Lower leg skin (tissue), 3 donors: ENCODE measurements around the gene SORCS1.

ENCODE experiments used
- POLR2A ChIP-seq, 2 donors: fragments of 450-650 bp; IDR thresholded peaks; one replicate each; pipeline ENCODE4 v1.6.1; 2016 to 2017; ENCODE audit warnings: antibody characterized with exemption in 2 of 2, mild to moderate bottlenecking in 1 of 2, moderate library complexity in 1 of 2
- TF ChIP-seq, protein P1 (sequence below), 3 donors: fragments of 450-650 bp; IDR thresholded peaks; one replicate each; pipeline ENCODE4 v1.5.1; 2016; ENCODE audit warnings: antibody characterized with exemption in 3 of 3, mild to moderate bottlenecking in 3 of 3, moderate library complexity in 2 of 3

- TF ChIP-seq, protein P1, sequence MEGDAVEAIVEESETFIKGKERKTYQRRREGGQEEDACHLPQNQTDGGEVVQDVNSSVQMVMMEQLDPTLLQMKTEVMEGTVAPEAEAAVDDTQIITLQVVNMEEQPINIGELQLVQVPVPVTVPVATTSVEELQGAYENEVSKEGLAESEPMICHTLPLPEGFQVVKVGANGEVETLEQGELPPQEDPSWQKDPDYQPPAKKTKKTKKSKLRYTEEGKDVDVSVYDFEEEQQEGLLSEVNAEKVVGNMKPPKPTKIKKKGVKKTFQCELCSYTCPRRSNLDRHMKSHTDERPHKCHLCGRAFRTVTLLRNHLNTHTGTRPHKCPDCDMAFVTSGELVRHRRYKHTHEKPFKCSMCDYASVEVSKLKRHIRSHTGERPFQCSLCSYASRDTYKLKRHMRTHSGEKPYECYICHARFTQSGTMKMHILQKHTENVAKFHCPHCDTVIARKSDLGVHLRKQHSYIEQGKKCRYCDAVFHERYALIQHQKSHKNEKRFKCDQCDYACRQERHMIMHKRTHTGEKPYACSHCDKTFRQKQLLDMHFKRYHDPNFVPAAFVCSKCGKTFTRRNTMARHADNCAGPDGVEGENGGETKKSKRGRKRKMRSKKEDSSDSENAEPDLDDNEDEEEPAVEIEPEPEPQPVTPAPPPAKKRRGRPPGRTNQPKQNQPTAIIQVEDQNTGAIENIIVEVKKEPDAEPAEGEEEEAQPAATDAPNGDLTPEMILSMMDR (IDR thresholded peaks at IDR 0.05): no peak
- TF ChIP-seq POLR2A (IDR thresholded peaks at IDR 0.05): no peak
Measured at GRCh38 chr10:106982268-106982667, 182.2 kb downstream of the SORCS1 start.
